ENCODE measurements around the gene CENPF.

- TF ChIP-seq CREB1 (CRISPR knock-in tag; IDR thresholded peaks at IDR 0.05; ENCODE audit: low read depth) = no peak
- TF ChIP-seq CTCF (conservative IDR thresholded peaks at IDR 0.05; ENCODE audit: low read depth in 2 of 2) = no peak
- no peak for TF ChIP-seq EZH2 (IDR thresholded peaks at IDR 0.05; ENCODE audit: low read depth, unreplicated experiment)
- TF ChIP-seq EZH2phosphoT487 (IDR thresholded peaks at IDR 0.05; ENCODE audit: unreplicated experiment) = no peak
- no peak for TF ChIP-seq REST (IDR thresholded peaks at IDR 0.05; ENCODE audit: unreplicated experiment)
- no peak for TF ChIP-seq POLR2AphosphoS5 (IDR thresholded peaks at IDR 0.05; ENCODE audit: low read depth)
- no peak for TF ChIP-seq JUNB (IDR thresholded peaks at IDR 0.05; ENCODE audit: unreplicated experiment)
- TF ChIP-seq STAT1 (IDR thresholded peaks at IDR 0.05; ENCODE audit: unreplicated experiment) = no peak
- TF ChIP-seq NANOG (IDR thresholded peaks at IDR 0.05; ENCODE audit: borderline replicate concordance) = no peak
- TF ChIP-seq ETS1 (IDR thresholded peaks at IDR 0.05) = no peak
- TF ChIP-seq ZNF114 (CRISPR knock-in tag; IDR thresholded peaks at IDR 0.05) = no peak
These were observed 54.3 kb downstream of the CENPF start for GRCh38 chr1:214657299-214657698.

Measured in GM23338 (cell line).